Esophagus mucosa (tissue), 1 donor: ENCODE data around the gene SYCE1L. TPM values are rescaled to one million over a fixed set of nuclear protein-coding genes. Genes with fewer than 3 reads are reported as not detected.
"Not testable (repeated sequence)": the region's sequence is repeated elsewhere in the genome, so short reads cannot be mapped to it uniquely, and the experiment has no call there.

ENCODE experiments used
- ATAC-seq: fragments of 200-7000 bp; cut with Tn5 transposase; one replicate; pipeline ENCODE4 v1.9.1; 2020
- total RNA-seq: library from RNA; stranded (reverse); gene quantifications from one replicate; pipeline ENCODE4 v1.2.4, GENCODE V29; 2023
- donor health status: DM: yes; HTN: yes; CAD: no.

The SYCE1L gene
- total RNA-seq = 6.0 TPM

GRCh38 chr16:77199211-77199610, at the start of gene SYCE1L:
SYCE1L (plus strand) TSS chr16:77199408; CDS start chr16:77199452, 44 bp downstream.
- ATAC-seq = no peak

- no peak for ATAC-seq
Measured at GRCh38 chr16:77157346-77158058, 41.7 kb upstream of the SYCE1L start.

GRCh38 chr16:77158293-77158692, 40.9 kb upstream of the SYCE1L start:
- ATAC-seq = no peak

GRCh38 chr16:77165006-77165405, 34.2 kb upstream of the SYCE1L start:
- no peak for ATAC-seq

- ATAC-seq = not testable (repeated sequence)
Measured at GRCh38 chr16:77165536-77166236, 33.5 kb upstream of the SYCE1L start.

- no peak for ATAC-seq
Measured at GRCh38 chr16:77166726-77167125, 32.5 kb upstream of the SYCE1L start.

- ATAC-seq = no peak
Measured at GRCh38 chr16:77168901-77169300, 30.3 kb upstream of the SYCE1L start.

- ATAC-seq = peak; percentile 72
Measured at GRCh38 chr16:77169650-77170236, 29.5 kb upstream of the SYCE1L start.

GRCh38 chr16:77170805-77171204, 28.4 kb upstream of the SYCE1L start:
- ATAC-seq = no peak

- ATAC-seq = peak; percentile 55
Measured at GRCh38 chr16:77171745-77172635, 27.2 kb upstream of the SYCE1L start.

- ATAC-seq = no peak
Measured at GRCh38 chr16:77172951-77173350, 26.3 kb upstream of the SYCE1L start.

GRCh38 chr16:77183137-77183536, 16.1 kb upstream of the SYCE1L start:
- ATAC-seq = no peak

- not testable (repeated sequence) for ATAC-seq
Measured at GRCh38 chr16:77186298-77186697, 12.9 kb upstream of the SYCE1L start.

- no peak for ATAC-seq
Measured at GRCh38 chr16:77190190-77190477, 9.1 kb upstream of the SYCE1L start.

GRCh38 chr16:77190478-77191258, 8.5 kb upstream of the SYCE1L start, which contains the start of gene MON1B:
MON1B (plus strand) TSS chr16:77191190; CDS start chr16:77191486, 296 bp downstream.
- peak; percentile 99 for ATAC-seq

GRCh38 chr16:77191259-77191969, 7.8 kb upstream of the SYCE1L start:
- ATAC-seq = no peak

GRCh38 chr16:77193377-77193776, 5.8 kb upstream of the SYCE1L start:
- no peak for ATAC-seq

- ATAC-seq = no peak
Measured at GRCh38 chr16:77194295-77195231, 4.6 kb upstream of the SYCE1L start.

GRCh38 chr16:77195411-77195810, 3.8 kb upstream of the SYCE1L start:
- no peak for ATAC-seq

- ATAC-seq = no peak
Measured at GRCh38 chr16:77197747-77198146, 1.5 kb upstream of the SYCE1L start.
